PC-3 (cell line): ENCODE data around the gene WEE2.

ENCODE experiments used
- EZH2 ChIP-seq: fragments of 300-600 bp; sonication (generic); IDR thresholded peaks from one replicate; pipeline ENCODE4 v1.6.1; 2017; ENCODE audit warnings: antibody characterized with exemption, mild to moderate bottlenecking, low read length; ENCODE audit not compliant: unreplicated experiment
- TF ChIP-seq, protein P1 (sequence below): fragments of 300-600 bp; sonication (generic); conservative IDR thresholded peaks from 2 replicates; pipeline ENCODE4 v1.5.1; 2017; ENCODE audit warnings: antibody characterized with exemption, low read depth, mild to moderate bottlenecking, low read length

- TF ChIP-seq, protein P1, sequence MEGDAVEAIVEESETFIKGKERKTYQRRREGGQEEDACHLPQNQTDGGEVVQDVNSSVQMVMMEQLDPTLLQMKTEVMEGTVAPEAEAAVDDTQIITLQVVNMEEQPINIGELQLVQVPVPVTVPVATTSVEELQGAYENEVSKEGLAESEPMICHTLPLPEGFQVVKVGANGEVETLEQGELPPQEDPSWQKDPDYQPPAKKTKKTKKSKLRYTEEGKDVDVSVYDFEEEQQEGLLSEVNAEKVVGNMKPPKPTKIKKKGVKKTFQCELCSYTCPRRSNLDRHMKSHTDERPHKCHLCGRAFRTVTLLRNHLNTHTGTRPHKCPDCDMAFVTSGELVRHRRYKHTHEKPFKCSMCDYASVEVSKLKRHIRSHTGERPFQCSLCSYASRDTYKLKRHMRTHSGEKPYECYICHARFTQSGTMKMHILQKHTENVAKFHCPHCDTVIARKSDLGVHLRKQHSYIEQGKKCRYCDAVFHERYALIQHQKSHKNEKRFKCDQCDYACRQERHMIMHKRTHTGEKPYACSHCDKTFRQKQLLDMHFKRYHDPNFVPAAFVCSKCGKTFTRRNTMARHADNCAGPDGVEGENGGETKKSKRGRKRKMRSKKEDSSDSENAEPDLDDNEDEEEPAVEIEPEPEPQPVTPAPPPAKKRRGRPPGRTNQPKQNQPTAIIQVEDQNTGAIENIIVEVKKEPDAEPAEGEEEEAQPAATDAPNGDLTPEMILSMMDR, result no peak
- TF ChIP-seq EZH2, result no peak
Measured at GRCh38 chr7:141776374-141776773, 68.2 kb downstream of the WEE2 start, which contains the start of gene TAS2R4.
